Activated naive CD4-positive, alpha-beta T cell treated with anti-CD3 and anti-CD28 coated beads for 36 hours (primary cell): Measurements from ENCODE around the gene PTPRM. TPM values are rescaled to one million over a fixed set of nuclear protein-coding genes. Genes with fewer than 3 reads are reported as not detected.
A peak's percentile ranks its signal among the peaks of the same experiment; 100 is the strongest.

Experiments used
- CTCF ChIA-PET: fragments of 350-600 bp; sonication (Branson Sonifier 250); formaldehyde crosslinking; loops from one replicate; lab custom pipeline; 2021; ENCODE audit warnings: antibody characterized with exemption; lab: Charles Lee
- DNase-seq: peaks from one replicate; pipeline ENCODE4 v3.0.0-alpha.2; 2020
- H3K27ac Mint-ChIP-seq: one replicate; pipeline ENCODE4 v1.8.0; 2021; ENCODE audit warnings: mild to moderate bottlenecking, mixed read lengths
- H3K27me3 Mint-ChIP-seq: one replicate; pipeline ENCODE4 v1.8.0; 2021; ENCODE audit warnings: low read depth, mixed read lengths
- H3K36me3 Mint-ChIP-seq: one replicate; pipeline ENCODE4 v1.8.0; 2021; ENCODE audit warnings: low read depth, mixed read lengths
- H3K4me1 Mint-ChIP-seq: one replicate; pipeline ENCODE4 v1.8.0; 2021; ENCODE audit warnings: low read depth, mixed read lengths
- H3K4me3 Mint-ChIP-seq: one replicate; pipeline ENCODE4 v1.8.0; 2021; ENCODE audit warnings: mild to moderate bottlenecking, moderate library complexity, mixed read lengths
- H3K9me3 Mint-ChIP-seq: one replicate; pipeline ENCODE4 v1.8.0; 2021; ENCODE audit warnings: mixed read lengths
- intact Hi-C: fragments of 100-400 bp; cut with micrococcal nuclease; formaldehyde crosslinking; loops from one replicate; pipeline ENCODE4 v1.15.1; 2023
- total RNA-seq, 2 experiments: library from RNA; stranded (reverse); gene quantifications; one replicate each; pipeline ENCODE4 v1.2.3, GENCODE V29; 2021

Gene PTPRM
- total RNA-seq, 2 experiments from 2014 or later = 4.3 to 6.1 TPM

GRCh38 chr18:8328126-8328525, 761.0 kb downstream of the PTPRM start:
- CTCF ChIA-PET = no interaction called here
- Mint-ChIP-seq H3K36me3 (no peaks in the 10 kb centered on the region), H3K27me3 (no peaks in the 10 kb centered on the region), H3K9me3 (no peaks in the 10 kb centered on the region), H3K27ac (no peak overlapping the region), H3K4me3 (no peak overlapping the region), H3K4me1 (no peaks in the 10 kb centered on the region)
- intact Hi-C loops = no loop called here
- no peak for DNase-seq

- no peaks in the 10 kb centered on the region for H3K27me3 Mint-ChIP-seq
- no peaks in the 10 kb centered on the region for H3K9me3 Mint-ChIP-seq
- intact Hi-C loops = no loop called here
- no peaks in the 10 kb centered on the region for H3K36me3 Mint-ChIP-seq
- H3K4me1 Mint-ChIP-seq = no peaks in the 10 kb centered on the region
- no peak overlapping the region for H3K4me3 Mint-ChIP-seq
- no peak for DNase-seq
- no peak overlapping the region for H3K27ac Mint-ChIP-seq
- CTCF ChIA-PET = no interaction called here
These were observed 762.2 kb downstream of the PTPRM start for GRCh38 chr18:8329186-8329771.

GRCh38 chr18:8330575-8330974, 763.5 kb downstream of the PTPRM start:
- no peak overlapping the region for H3K27ac Mint-ChIP-seq
- no peak for DNase-seq
- H3K9me3 Mint-ChIP-seq = no peaks in the 10 kb centered on the region

GRCh38 chr18:8332286-8332685, 765.2 kb downstream of the PTPRM start:
- Mint-ChIP-seq H3K27ac (no peak overlapping the region), H3K36me3 (no peaks in the 10 kb centered on the region), H3K27me3 (no peaks in the 10 kb centered on the region), H3K9me3 (no peaks in the 10 kb centered on the region), H3K4me3 (no peak overlapping the region), H3K4me1 (no peaks in the 10 kb centered on the region)
- intact Hi-C loops = no loop called here
- no peak for DNase-seq
- CTCF ChIA-PET = no interaction called here

More at GRCh38 chr18:8330575-8330974, 763.5 kb downstream of the PTPRM start:
- Mint-ChIP-seq H3K4me1 (no peaks in the 10 kb centered on the region), H3K27me3 (no peaks in the 10 kb centered on the region), H3K4me3 (no peak overlapping the region), H3K36me3 (no peaks in the 10 kb centered on the region)
- CTCF ChIA-PET = no interaction called here
- intact Hi-C loops = no loop called here

DNA sequence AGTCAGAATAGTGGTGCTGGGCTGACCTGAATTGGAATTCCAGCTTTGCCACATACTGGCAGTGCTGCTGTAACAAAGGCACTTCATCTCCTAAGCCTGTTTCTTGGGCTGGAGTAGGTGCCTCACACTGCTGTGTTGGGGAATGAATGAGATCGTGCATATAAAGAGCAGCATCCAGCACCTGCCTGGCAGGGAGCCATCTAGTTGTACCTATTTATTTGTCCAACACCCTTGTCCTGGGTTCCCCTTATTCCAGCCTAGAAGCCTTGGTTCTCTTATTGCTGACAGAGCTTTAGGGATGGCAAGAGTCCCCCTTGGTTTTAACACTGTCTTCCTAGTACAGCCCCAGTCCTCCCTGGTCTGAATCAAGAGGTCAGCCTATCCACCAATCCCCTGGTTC, 766.8 kb downstream of the PTPRM start:
- intact Hi-C loops = no loop called here
- no peaks in the 10 kb centered on the region for H3K27me3 Mint-ChIP-seq
- H3K4me3 Mint-ChIP-seq = no peak overlapping the region
- CTCF ChIA-PET = no interaction called here
- H3K9me3 Mint-ChIP-seq = no peaks in the 10 kb centered on the region
- no peaks in the 10 kb centered on the region for H3K4me1 Mint-ChIP-seq
- no peaks in the 10 kb centered on the region for H3K36me3 Mint-ChIP-seq
- H3K27ac Mint-ChIP-seq = no peak overlapping the region
- no peak for DNase-seq

DNA sequence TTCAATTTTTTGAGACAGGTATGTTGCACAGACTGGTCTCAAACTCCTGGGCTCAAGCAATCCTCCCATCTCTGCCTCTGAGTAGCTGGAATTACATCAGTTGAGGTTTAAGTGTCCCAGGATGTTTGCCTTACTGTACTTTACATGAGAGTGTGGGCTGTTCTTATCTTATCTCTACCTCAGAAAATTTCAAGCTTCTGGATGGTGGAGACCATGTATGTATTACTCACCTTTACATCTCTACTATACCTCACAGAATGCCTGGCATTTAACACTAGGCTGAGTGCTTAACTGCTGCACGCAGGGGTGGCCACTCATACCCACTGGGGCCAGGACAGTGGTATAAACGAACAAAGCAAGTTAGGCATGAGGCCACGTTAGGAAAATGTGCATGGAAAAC, 770.1 kb downstream of the PTPRM start:
- Mint-ChIP-seq H3K4me3 (no peak overlapping the region), H3K4me1 (no peaks in the 10 kb centered on the region), H3K9me3 (no peaks in the 10 kb centered on the region), H3K27ac (no peak overlapping the region), H3K36me3 (no peaks in the 10 kb centered on the region), H3K27me3 (no peaks in the 10 kb centered on the region)
- no peak for DNase-seq
- CTCF ChIA-PET = no interaction called here
- intact Hi-C loops = no loop called here

DNA sequence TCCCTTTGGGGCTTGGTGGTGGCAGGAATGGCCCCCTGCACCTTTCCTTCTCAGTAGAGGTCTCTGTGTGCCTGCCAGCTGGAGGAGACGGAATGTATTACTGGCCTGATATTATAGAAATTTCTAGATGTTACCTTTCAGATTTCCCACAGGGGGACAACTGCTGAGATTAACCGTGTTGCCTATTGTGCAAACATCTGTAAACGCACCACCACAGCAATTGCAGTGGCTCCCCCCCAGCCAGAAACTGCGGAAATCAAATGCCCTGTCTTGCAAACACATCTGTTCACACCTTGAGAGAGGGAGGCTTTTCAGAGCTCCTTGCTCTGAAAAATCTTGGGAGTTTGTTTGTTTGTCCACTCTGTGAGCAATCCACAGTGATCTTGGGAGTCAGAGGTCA, 772.1 kb downstream of the PTPRM start:
- DNase-seq = no peak
- H3K9me3 Mint-ChIP-seq = no peaks in the 10 kb centered on the region
- no peaks in the 10 kb centered on the region for H3K27me3 Mint-ChIP-seq
- H3K36me3 Mint-ChIP-seq = no peaks in the 10 kb centered on the region
- intact Hi-C loops = no loop called here
- no peaks in the 10 kb centered on the region for H3K4me1 Mint-ChIP-seq
- no peak overlapping the region for H3K4me3 Mint-ChIP-seq
- CTCF ChIA-PET = interaction anchor here (0.6 kb wide), 1 partner anchor 196 kb away, joined by 3 read pairs; no protein-coding TSS in a partner anchor
- H3K27ac Mint-ChIP-seq = no peak overlapping the region

GRCh38 chr18:8339952-8340351, 772.8 kb downstream of the PTPRM start:
- CTCF ChIA-PET = no interaction called here
- no peak for DNase-seq
- no peaks in the 10 kb centered on the region for H3K36me3 Mint-ChIP-seq
- H3K4me1 Mint-ChIP-seq = no peaks in the 10 kb centered on the region
- no peaks in the 10 kb centered on the region for H3K27me3 Mint-ChIP-seq
- intact Hi-C loops = no loop called here
- H3K9me3 Mint-ChIP-seq = no peaks in the 10 kb centered on the region
- H3K4me3 Mint-ChIP-seq = no peak overlapping the region
- peak overlapping the region; percentile 34 for H3K27ac Mint-ChIP-seq

GRCh38 chr18:8341481-8342230, 774.5 kb downstream of the PTPRM start:
- no peak for DNase-seq
- Mint-ChIP-seq H3K36me3 (no peaks in the 10 kb centered on the region), H3K4me3 (no peak overlapping the region), H3K27me3 (no peaks in the 10 kb centered on the region), H3K4me1 (no peaks in the 10 kb centered on the region), H3K9me3 (no peaks in the 10 kb centered on the region), H3K27ac (no peak overlapping the region)
- CTCF ChIA-PET = no interaction called here
- intact Hi-C loops = no loop called here

DNA sequence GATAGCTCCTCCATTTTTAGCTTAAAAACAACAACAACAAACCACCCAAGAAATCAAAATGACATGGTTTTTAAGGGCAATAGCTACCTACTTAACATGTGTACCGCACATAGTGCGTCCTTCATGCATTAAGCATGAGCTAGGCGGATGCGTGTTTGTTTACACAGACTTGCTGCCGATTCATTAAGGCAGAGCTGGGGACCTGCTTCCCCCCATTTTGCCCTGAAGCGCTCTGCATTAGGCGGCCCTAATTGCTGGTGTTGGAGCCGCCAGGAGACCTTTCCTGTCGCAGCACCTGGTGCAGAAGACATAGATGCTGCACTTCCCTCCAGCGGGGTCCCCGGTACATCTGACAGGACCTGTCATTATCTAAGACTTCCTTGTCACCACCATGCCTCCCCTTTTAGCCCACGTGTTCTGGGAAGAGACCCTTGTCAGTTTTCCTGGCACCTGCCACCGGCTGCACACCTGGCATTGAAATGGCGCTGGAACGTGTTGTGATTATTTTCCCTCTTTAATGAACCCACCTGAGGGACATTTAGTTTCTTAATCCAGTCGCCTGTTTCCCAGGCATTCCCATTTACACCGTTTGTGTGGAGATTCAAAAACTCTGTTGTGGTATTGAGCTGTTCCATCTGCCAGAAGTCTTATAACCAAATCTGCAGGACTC, 781.1 kb downstream of the PTPRM start:
- CTCF ChIA-PET = no interaction called here
- Mint-ChIP-seq H3K9me3 (no peaks in the 10 kb centered on the region), H3K36me3 (no peaks in the 10 kb centered on the region), H3K27ac (no peak overlapping the region), H3K4me1 (no peaks in the 10 kb centered on the region), H3K27me3 (no peaks in the 10 kb centered on the region), H3K4me3 (no peak overlapping the region)
- no peak for DNase-seq
- intact Hi-C loops = no loop called here

GRCh38 chr18:8349608-8350323, 782.6 kb downstream of the PTPRM start:
- DNase-seq = no peak
- Mint-ChIP-seq H3K36me3 (no peaks in the 10 kb centered on the region), H3K4me3 (no peak overlapping the region), H3K27me3 (no peaks in the 10 kb centered on the region), H3K9me3 (no peaks in the 10 kb centered on the region), H3K4me1 (no peaks in the 10 kb centered on the region), H3K27ac (no peak overlapping the region)
- intact Hi-C loops = no loop called here
- CTCF ChIA-PET = no interaction called here

DNA sequence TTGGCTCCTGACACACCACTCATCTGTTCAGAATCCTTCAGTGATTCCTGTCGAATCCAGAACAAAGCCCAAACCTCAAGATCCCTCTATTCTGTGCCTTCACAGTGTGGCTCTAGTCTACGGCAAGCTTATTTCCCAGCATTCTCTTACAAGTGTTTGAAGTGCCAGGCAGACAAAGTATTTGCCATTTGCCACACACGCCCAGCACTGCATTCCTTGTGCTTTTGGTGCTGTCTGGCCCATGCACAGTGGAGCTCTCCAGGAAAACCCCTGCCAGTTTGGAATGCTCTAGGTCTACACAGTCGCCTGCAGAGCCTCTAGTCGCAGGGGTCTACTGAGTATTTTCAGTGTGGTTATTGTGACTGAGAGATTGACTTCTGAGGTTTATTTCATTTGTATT, 783.5 kb downstream of the PTPRM start:
- no peaks in the 10 kb centered on the region for H3K9me3 Mint-ChIP-seq
- intact Hi-C loops = no loop called here
- DNase-seq = no peak
- H3K27ac Mint-ChIP-seq = no peak overlapping the region
- no peaks in the 10 kb centered on the region for H3K36me3 Mint-ChIP-seq
- CTCF ChIA-PET = no interaction called here
- H3K27me3 Mint-ChIP-seq = no peaks in the 10 kb centered on the region
- H3K4me1 Mint-ChIP-seq = no peaks in the 10 kb centered on the region
- no peak overlapping the region for H3K4me3 Mint-ChIP-seq
